Astrocyte (in vitro differentiated cells and primary cell): ENCODE data around the gene U2AF1L4. TPM values are rescaled to one million over a fixed set of nuclear protein-coding genes. Genes with fewer than 3 reads are reported as not detected.

Experiments
- DNase-seq: peaks from one replicate; pipeline ENCODE4 v3.0.0-alpha.2; 2010; ENCODE audit warnings: low read depth
- FAIRE-seq: peaks from 2 replicates; lab custom pipeline; 2011; peaks lifted over from hg19 to GRCh38; lab: Jason Lieb, UNC
- H2AFZ ChIP-seq: 2 replicates; pipeline ENCODE4 v1.6.0; 2012; ENCODE audit warnings: low read depth, low read length, inconsistent platforms
- H3K27ac ChIP-seq: 2 replicates; pipeline ENCODE4 v1.5.1; 2011; ENCODE audit warnings: low read depth, low read length, inconsistent platforms
- H3K27me3 ChIP-seq: 2 replicates; pipeline ENCODE4 v1.6.0; 2011; ENCODE audit warnings: low read length, inconsistent platforms; ENCODE audit not compliant: insufficient read depth
- H3K36me3 ChIP-seq: 2 replicates; pipeline ENCODE4 v1.5.1; 2011; ENCODE audit warnings: low read length, inconsistent platforms; ENCODE audit not compliant: insufficient read depth
- H3K4me1 ChIP-seq: 2 replicates; pipeline ENCODE4 v1.5.1; 2011; ENCODE audit warnings: low read length, inconsistent platforms; ENCODE audit not compliant: insufficient read depth
- H3K4me2 ChIP-seq: 2 replicates; pipeline ENCODE4 v1.6.0; 2012; ENCODE audit warnings: low read length, inconsistent platforms
- H3K4me3 ChIP-seq: 2 replicates; pipeline ENCODE4 v1.5.1; 2011; ENCODE audit warnings: low read depth, mild to moderate bottlenecking, low read length, inconsistent platforms; ENCODE audit not compliant: insufficient read depth
- H3K79me2 ChIP-seq: 2 replicates; pipeline ENCODE4 v1.6.0; 2012; ENCODE audit warnings: mild to moderate bottlenecking, low read length, inconsistent platforms; ENCODE audit not compliant: insufficient read depth
- H3K9ac ChIP-seq: 2 replicates; pipeline ENCODE4 v1.6.0; 2012; ENCODE audit warnings: mild to moderate bottlenecking, low read length, inconsistent platforms
- H3K9me3 ChIP-seq: 2 replicates; pipeline ENCODE4 v1.5.1; 2012; ENCODE audit warnings: low read depth, mild to moderate bottlenecking, low read length, inconsistent platforms; ENCODE audit not compliant: insufficient read depth
- H4K20me1 ChIP-seq: 2 replicates; pipeline ENCODE4 v1.6.0; 2012; ENCODE audit warnings: low read length, inconsistent platforms; ENCODE audit not compliant: insufficient read depth
- H3K27ac Mint-ChIP-seq: one replicate; pipeline ENCODE4 v1.8.0; 2021; ENCODE audit warnings: mild to moderate bottlenecking, mixed read lengths; ENCODE audit not compliant: unreplicated experiment
- H3K27me3 Mint-ChIP-seq: one replicate; pipeline ENCODE4 v1.8.0; 2021; ENCODE audit warnings: low read depth, mixed read lengths; ENCODE audit not compliant: unreplicated experiment
- H3K36me3 Mint-ChIP-seq: one replicate; pipeline ENCODE4 v1.8.0; 2021; ENCODE audit warnings: low read depth, mixed read lengths; ENCODE audit not compliant: unreplicated experiment
- H3K4me1 Mint-ChIP-seq: one replicate; pipeline ENCODE4 v1.8.0; 2021; ENCODE audit warnings: low read depth, mixed read lengths; ENCODE audit not compliant: unreplicated experiment
- H3K4me3 Mint-ChIP-seq: one replicate; pipeline ENCODE4 v1.8.0; 2021; ENCODE audit warnings: mild to moderate bottlenecking, moderate library complexity, mixed read lengths; ENCODE audit not compliant: unreplicated experiment
- H3K9me3 Mint-ChIP-seq: one replicate; pipeline ENCODE4 v1.8.0; 2021; ENCODE audit warnings: mild to moderate bottlenecking, mixed read lengths; ENCODE audit not compliant: unreplicated experiment
- EZH2 ChIP-seq: IDR thresholded peaks from 2 replicates; pipeline ENCODE4 v1.6.1; 2012; ENCODE audit warnings: mild to moderate bottlenecking, low read length, inconsistent platforms; ENCODE audit not compliant: insufficient read depth
- total RNA-seq: library from RNA; stranded (reverse); gene quantifications from 2 replicates; pipeline ENCODE4 v1.2.1, GENCODE V29; 2021
- TF ChIP-seq, protein P1 (sequence below): IDR thresholded peaks from 2 replicates; pipeline ENCODE4 v1.5.1; 2011; ENCODE audit warnings: low read depth, mild to moderate bottlenecking, inconsistent platforms, low read length, moderate library complexity; ENCODE audit not compliant: insufficient read depth

Gene U2AF1L4
- total RNA-seq, 1 donor from 2014 or later, result 15.7 TPM

DNA sequence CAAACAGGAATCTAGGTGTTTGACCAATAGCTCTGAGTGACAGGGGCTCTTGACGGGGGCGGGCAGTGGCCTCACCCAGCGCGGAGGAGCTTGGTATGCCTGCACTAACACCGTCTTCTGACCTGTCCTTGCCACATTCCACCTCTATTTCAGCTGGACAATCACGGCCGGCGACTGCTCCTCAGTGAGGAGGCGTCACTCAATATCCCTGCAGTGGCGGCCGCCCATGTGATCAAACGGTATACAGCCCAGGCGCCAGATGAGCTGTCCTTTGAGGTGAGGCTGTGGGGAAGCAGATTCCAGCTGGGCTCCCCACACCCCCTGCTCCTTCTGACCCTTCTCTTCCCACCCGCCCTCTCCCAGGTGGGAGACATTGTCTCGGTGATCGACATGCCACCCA is 34.8 kb upstream of the U2AF1L4 start:
- Mint-ChIP-seq H3K27me3 (peaks cover 33% of the 10 kb centered on the region), H3K4me3 (no peak overlapping the region), H3K27ac (no peak overlapping the region), H3K36me3 (peaks cover 11% of the 10 kb centered on the region), H3K9me3 (peaks cover 4% of the 10 kb centered on the region), H3K4me1 (peaks cover 11% of the 10 kb centered on the region)
- Histone ChIP-seq H3K27me3 (no peaks in the 10 kb centered on the region), H3K79me2 (peaks cover 5% of the 10 kb centered on the region), H3K9ac (no peak overlapping the region), H3K36me3 (no peaks in the 10 kb centered on the region), H3K9me3 (no peaks in the 10 kb centered on the region), H4K20me1 (peaks cover 9% of the 10 kb centered on the region), H3K27ac (no peak overlapping the region), H3K4me3 (no peak overlapping the region), H3K4me1 (peaks cover 13% of the 10 kb centered on the region), H3K4me2 (no peak overlapping the region), H2AFZ (no peak overlapping the region)
- DNase-seq (no peak), FAIRE-seq (no peak)
- TF ChIP-seq, protein P1, sequence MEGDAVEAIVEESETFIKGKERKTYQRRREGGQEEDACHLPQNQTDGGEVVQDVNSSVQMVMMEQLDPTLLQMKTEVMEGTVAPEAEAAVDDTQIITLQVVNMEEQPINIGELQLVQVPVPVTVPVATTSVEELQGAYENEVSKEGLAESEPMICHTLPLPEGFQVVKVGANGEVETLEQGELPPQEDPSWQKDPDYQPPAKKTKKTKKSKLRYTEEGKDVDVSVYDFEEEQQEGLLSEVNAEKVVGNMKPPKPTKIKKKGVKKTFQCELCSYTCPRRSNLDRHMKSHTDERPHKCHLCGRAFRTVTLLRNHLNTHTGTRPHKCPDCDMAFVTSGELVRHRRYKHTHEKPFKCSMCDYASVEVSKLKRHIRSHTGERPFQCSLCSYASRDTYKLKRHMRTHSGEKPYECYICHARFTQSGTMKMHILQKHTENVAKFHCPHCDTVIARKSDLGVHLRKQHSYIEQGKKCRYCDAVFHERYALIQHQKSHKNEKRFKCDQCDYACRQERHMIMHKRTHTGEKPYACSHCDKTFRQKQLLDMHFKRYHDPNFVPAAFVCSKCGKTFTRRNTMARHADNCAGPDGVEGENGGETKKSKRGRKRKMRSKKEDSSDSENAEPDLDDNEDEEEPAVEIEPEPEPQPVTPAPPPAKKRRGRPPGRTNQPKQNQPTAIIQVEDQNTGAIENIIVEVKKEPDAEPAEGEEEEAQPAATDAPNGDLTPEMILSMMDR, result no peak
- no peak for TF ChIP-seq EZH2

DNA sequence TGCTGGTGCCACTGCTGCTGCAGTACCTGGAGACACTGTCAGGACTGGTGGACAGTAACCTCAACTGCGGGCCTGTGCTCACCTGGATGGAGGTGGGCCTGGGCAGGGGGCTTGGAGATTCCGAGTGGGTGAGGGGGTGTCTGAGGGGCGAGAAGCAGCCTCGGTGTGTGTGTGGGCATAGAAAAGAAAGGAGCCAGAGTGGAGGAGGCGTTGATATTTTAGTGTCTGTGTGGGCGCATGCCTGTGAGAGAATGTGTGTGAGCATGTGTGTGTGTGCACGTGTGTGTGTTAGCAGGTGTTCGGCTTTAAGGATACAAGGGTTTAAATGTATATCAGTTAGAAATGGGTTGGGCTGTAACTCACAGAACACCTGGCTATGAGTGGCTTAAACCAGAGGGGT is 33.8 kb upstream of the U2AF1L4 start:
- peaks cover 9% of the 10 kb centered on the region for H4K20me1 ChIP-seq
- no peak overlapping the region for H3K4me3 Mint-ChIP-seq
- H3K27me3 ChIP-seq, result no peaks in the 10 kb centered on the region
- no peak overlapping the region for H3K27ac ChIP-seq
- no peaks in the 10 kb centered on the region for H3K9me3 ChIP-seq
- no peak overlapping the region for H2AFZ ChIP-seq
- no peak overlapping the region for H3K27ac Mint-ChIP-seq
- peaks cover 13% of the 10 kb centered on the region for H3K4me1 ChIP-seq
- TF ChIP-seq, protein P1, result no peak
- TF ChIP-seq EZH2, result no peak
- H3K79me2 ChIP-seq, result peaks cover 5% of the 10 kb centered on the region
- H3K36me3 Mint-ChIP-seq, result peaks cover 11% of the 10 kb centered on the region
- peaks cover 39% of the 10 kb centered on the region for H3K27me3 Mint-ChIP-seq
- no peak for FAIRE-seq
- no peak overlapping the region for H3K4me3 ChIP-seq
- peaks cover 11% of the 10 kb centered on the region for H3K4me1 Mint-ChIP-seq
- no peak for DNase-seq
- H3K9me3 Mint-ChIP-seq, result peaks cover 4% of the 10 kb centered on the region
- H3K4me2 ChIP-seq, result no peak overlapping the region
- no peaks in the 10 kb centered on the region for H3K36me3 ChIP-seq
- no peak overlapping the region for H3K9ac ChIP-seq

DNA sequence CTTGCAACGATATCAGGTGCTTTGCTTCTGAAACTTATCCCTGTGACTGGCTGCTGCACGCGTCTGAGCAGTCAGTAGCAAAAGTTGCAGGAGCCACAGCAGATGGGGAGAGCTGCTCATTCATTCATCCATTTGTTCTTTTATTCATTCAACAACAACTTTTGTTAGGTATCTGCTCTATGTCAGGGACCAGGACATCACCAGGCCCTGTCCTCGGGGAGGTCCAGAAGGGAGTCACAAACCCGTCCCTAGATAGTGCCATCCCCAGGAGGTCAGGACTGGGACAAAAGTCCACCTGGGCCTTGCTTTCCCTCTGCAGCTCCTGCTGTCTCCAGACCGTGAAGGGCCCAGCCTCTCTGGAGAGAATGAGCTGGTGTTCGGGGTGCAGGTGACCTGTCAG is 32.7 kb upstream of the U2AF1L4 start:
- TF ChIP-seq, protein P1, result no peak
- no peak for TF ChIP-seq EZH2
- no peak overlapping the region for H3K4me2 ChIP-seq
- no peak overlapping the region for H3K4me3 ChIP-seq
- no peaks in the 10 kb centered on the region for H3K9me3 ChIP-seq
- Mint-ChIP-seq H3K4me3 (no peak overlapping the region), H3K4me1 (peaks cover 7% of the 10 kb centered on the region), H3K36me3 (peaks cover 8% of the 10 kb centered on the region), H3K27ac (no peak overlapping the region), H3K27me3 (peaks cover 31% of the 10 kb centered on the region), H3K9me3 (peaks cover 4% of the 10 kb centered on the region)
- no peak for FAIRE-seq
- no peak overlapping the region for H3K9ac ChIP-seq
- peaks cover 9% of the 10 kb centered on the region for H4K20me1 ChIP-seq
- H2AFZ ChIP-seq, result no peak overlapping the region
- no peak overlapping the region for H3K27ac ChIP-seq
- no peak for DNase-seq
- no peaks in the 10 kb centered on the region for H3K27me3 ChIP-seq
- peaks cover 5% of the 10 kb centered on the region for H3K79me2 ChIP-seq
- H3K4me1 ChIP-seq, result peaks cover 13% of the 10 kb centered on the region
- H3K36me3 ChIP-seq, result no peaks in the 10 kb centered on the region
